ENCODE measurements around the gene ABCB11. TPM values are rescaled to one million over a fixed set of nuclear protein-coding genes. Genes with fewer than 3 reads are reported as not detected.

ABCB11 gene
- total RNA-seq, 1 donor from 2014 or later: 0.02 TPM

GRCh38 chr2:168930242-168930641 lies 100.9 kb downstream of the ABCB11 start:
- Mint-ChIP-seq H3K4me1 (ENCODE audit: low read depth, unreplicated experiment) (no peaks in the 10 kb centered on the region), H3K27ac (ENCODE audit: unreplicated experiment) (no peak overlapping the region), H3K27me3 (ENCODE audit: low read depth, unreplicated experiment) (no peaks in the 10 kb centered on the region), H3K9me3 (ENCODE audit: unreplicated experiment) (no peaks in the 10 kb centered on the region), H3K36me3 (ENCODE audit: low read depth, unreplicated experiment) (no peaks in the 10 kb centered on the region), H3K4me3 (ENCODE audit: unreplicated experiment) (no peak overlapping the region)
- Histone ChIP-seq H3K79me2 (ENCODE audit: insufficient read depth, low read length) (no peaks in the 10 kb centered on the region), H3K4me1 (ENCODE audit: insufficient read depth, low read length) (no peaks in the 10 kb centered on the region), H3K9ac (ENCODE audit: low read length) (no peak overlapping the region), H4K20me1 (ENCODE audit: insufficient read depth, low read length) (no peaks in the 10 kb centered on the region), H3K27me3 (ENCODE audit: insufficient read depth, low read length) (no peaks in the 10 kb centered on the region), H3K4me3 (ENCODE audit: insufficient read depth, low read depth, low read length) (no peak overlapping the region), H3K36me3 (ENCODE audit: insufficient read depth, low read length) (no peaks in the 10 kb centered on the region), H3K9me3 (ENCODE audit: insufficient read depth, low read depth, low read length) (no peaks in the 10 kb centered on the region), H3K27ac (ENCODE audit: low read depth, low read length) (no peak overlapping the region), H2AFZ (ENCODE audit: low read depth, low read length) (no peak overlapping the region), H3K4me2 (ENCODE audit: low read length) (no peak overlapping the region)
- no peak for DNase-seq (ENCODE audit: low read depth)
- TF ChIP-seq CTCF (IDR thresholded peaks at IDR 0.05; ENCODE audit: insufficient read depth, low read depth, low read length) (no peak), EZH2 (IDR thresholded peaks at IDR 0.05; ENCODE audit: insufficient read depth, low read length) (no peak)
- FAIRE-seq: no peak

GRCh38 chr2:168929031-168929430 lies 102.1 kb downstream of the ABCB11 start:
- no peaks in the 10 kb centered on the region for H3K4me1 ChIP-seq (ENCODE audit: insufficient read depth, low read length)
- no peaks in the 10 kb centered on the region for H3K27me3 ChIP-seq (ENCODE audit: insufficient read depth, low read length)
- no peak overlapping the region for H3K27ac Mint-ChIP-seq (ENCODE audit: unreplicated experiment)
- no peaks in the 10 kb centered on the region for H3K36me3 ChIP-seq (ENCODE audit: insufficient read depth, low read length)
- no peak overlapping the region for H3K27ac ChIP-seq (ENCODE audit: low read depth, low read length)
- H3K9me3 Mint-ChIP-seq (ENCODE audit: unreplicated experiment): no peaks in the 10 kb centered on the region
- no peak overlapping the region for H3K4me3 ChIP-seq (ENCODE audit: insufficient read depth, low read depth, low read length)
- H3K36me3 Mint-ChIP-seq (ENCODE audit: low read depth, unreplicated experiment): no peaks in the 10 kb centered on the region
- FAIRE-seq: no peak
- no peak for DNase-seq (ENCODE audit: low read depth)
- TF ChIP-seq EZH2 (IDR thresholded peaks at IDR 0.05; ENCODE audit: insufficient read depth, low read length) (no peak), CTCF (IDR thresholded peaks at IDR 0.05; ENCODE audit: insufficient read depth, low read depth, low read length) (no peak)
- H3K4me3 Mint-ChIP-seq (ENCODE audit: unreplicated experiment): no peak overlapping the region
- no peak overlapping the region for H3K4me2 ChIP-seq (ENCODE audit: low read length)
- no peaks in the 10 kb centered on the region for H3K79me2 ChIP-seq (ENCODE audit: insufficient read depth, low read length)
- H4K20me1 ChIP-seq (ENCODE audit: insufficient read depth, low read length): no peaks in the 10 kb centered on the region
- no peak overlapping the region for H3K9ac ChIP-seq (ENCODE audit: low read length)
- no peaks in the 10 kb centered on the region for H3K9me3 ChIP-seq (ENCODE audit: insufficient read depth, low read depth, low read length)
- H3K27me3 Mint-ChIP-seq (ENCODE audit: low read depth, unreplicated experiment): no peaks in the 10 kb centered on the region
- H3K4me1 Mint-ChIP-seq (ENCODE audit: low read depth, unreplicated experiment): no peaks in the 10 kb centered on the region
- H2AFZ ChIP-seq (ENCODE audit: low read depth, low read length): no peak overlapping the region

GRCh38 chr2:168928113-168928831 lies 102.9 kb downstream of the ABCB11 start:
- no peaks in the 10 kb centered on the region for H3K9me3 ChIP-seq (ENCODE audit: insufficient read depth, low read depth, low read length)
- H2AFZ ChIP-seq (ENCODE audit: low read depth, low read length): no peak overlapping the region
- H3K27me3 ChIP-seq (ENCODE audit: insufficient read depth, low read length): peaks cover 2% of the 10 kb centered on the region
- no peak for TF ChIP-seq EZH2 (IDR thresholded peaks at IDR 0.05; ENCODE audit: insufficient read depth, low read length)
- no peak for TF ChIP-seq CTCF (IDR thresholded peaks at IDR 0.05; ENCODE audit: insufficient read depth, low read depth, low read length)
- Mint-ChIP-seq H3K4me3 (ENCODE audit: unreplicated experiment) (no peak overlapping the region), H3K36me3 (ENCODE audit: low read depth, unreplicated experiment) (no peaks in the 10 kb centered on the region), H3K27ac (ENCODE audit: unreplicated experiment) (no peak overlapping the region), H3K4me1 (ENCODE audit: low read depth, unreplicated experiment) (no peaks in the 10 kb centered on the region), H3K27me3 (ENCODE audit: low read depth, unreplicated experiment) (no peaks in the 10 kb centered on the region), H3K9me3 (ENCODE audit: unreplicated experiment) (peaks cover 2% of the 10 kb centered on the region)
- FAIRE-seq: no peak
- H3K4me3 ChIP-seq (ENCODE audit: insufficient read depth, low read depth, low read length): no peak overlapping the region
- DNase-seq (ENCODE audit: low read depth): no peak
- H3K9ac ChIP-seq (ENCODE audit: low read length): no peak overlapping the region
- H3K27ac ChIP-seq (ENCODE audit: low read depth, low read length): no peak overlapping the region
- H3K36me3 ChIP-seq (ENCODE audit: insufficient read depth, low read length): no peaks in the 10 kb centered on the region
- no peaks in the 10 kb centered on the region for H3K79me2 ChIP-seq (ENCODE audit: insufficient read depth, low read length)
- no peaks in the 10 kb centered on the region for H3K4me1 ChIP-seq (ENCODE audit: insufficient read depth, low read length)
- no peaks in the 10 kb centered on the region for H4K20me1 ChIP-seq (ENCODE audit: insufficient read depth, low read length)
- H3K4me2 ChIP-seq (ENCODE audit: low read length): no peak overlapping the region
